Right hindlimb (tissue), 1 donor: Measurements from ENCODE around the gene NUCKS1.
"Not testable (repeated sequence)": the region's sequence is repeated elsewhere in the genome, so short reads cannot be mapped to it uniquely, and the experiment has no call there.

Source experiments
- DNase-seq: peaks from one replicate; pipeline ENCODE4 v3.0.0-alpha.2; 2018

Gene NUCKS1

DNA sequence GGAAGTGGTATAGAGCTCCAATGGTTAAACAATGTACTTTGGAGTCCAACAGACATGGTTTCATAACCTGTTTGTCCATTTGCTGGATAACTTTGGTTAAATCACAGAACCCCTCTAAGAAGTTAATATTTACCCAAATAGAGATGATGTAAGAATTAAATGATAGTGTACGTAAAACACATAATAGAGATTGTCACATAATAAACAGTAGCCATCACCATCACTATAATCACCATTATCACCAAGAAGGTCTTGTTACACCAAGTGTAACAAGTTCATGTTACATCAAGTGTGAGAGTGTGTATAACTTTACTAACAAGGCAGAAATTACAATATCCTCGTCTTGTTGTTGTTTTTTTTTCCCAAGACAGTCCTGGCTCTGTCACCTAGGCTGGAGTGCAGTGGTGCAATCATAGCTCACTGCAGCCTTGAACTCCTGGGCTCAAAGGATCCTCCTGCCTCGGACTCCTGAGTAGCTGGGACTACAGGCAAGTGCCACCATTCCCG, 23.3 kb downstream of the NUCKS1 start:
- DNase-seq = no peak

DNA sequence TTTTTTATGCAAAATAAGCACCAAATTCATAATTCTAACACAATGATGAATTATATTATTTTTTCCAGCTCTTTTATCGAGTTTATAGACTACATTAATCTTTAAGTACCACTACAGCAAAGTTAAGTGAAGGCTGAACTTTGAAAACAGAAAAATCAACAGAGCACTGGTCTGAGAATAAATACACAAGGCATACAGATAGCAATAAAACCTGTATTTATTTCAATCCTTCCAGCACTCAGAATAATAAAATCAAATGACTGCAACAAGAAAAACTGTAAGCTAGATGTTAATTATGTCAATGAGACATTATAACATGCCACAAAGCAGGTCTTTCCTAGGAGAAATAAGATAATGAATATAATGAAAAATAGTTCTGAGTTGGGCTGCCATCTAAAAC, 24.5 kb downstream of the NUCKS1 start:
- DNase-seq = no peak

DNA sequence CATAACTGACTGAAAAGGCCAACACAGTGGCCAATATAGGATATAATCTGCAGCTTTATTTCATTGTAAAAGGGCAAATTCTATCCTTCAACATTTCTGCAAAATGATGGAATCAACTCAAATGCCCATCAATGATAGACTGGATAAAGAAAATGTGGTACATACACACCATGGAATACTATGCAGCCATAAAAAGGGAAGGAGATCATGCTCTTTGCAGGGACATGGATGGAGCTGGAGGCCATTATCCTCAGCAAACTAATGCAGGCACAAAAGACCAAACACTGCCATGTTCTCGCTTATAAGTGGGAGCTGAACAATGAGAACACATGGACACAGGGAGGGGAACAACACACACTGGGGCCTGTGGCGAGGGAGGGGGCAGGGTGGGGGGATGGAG, 29.2 kb downstream of the NUCKS1 start:
- not testable (repeated sequence) for DNase-seq

DNA sequence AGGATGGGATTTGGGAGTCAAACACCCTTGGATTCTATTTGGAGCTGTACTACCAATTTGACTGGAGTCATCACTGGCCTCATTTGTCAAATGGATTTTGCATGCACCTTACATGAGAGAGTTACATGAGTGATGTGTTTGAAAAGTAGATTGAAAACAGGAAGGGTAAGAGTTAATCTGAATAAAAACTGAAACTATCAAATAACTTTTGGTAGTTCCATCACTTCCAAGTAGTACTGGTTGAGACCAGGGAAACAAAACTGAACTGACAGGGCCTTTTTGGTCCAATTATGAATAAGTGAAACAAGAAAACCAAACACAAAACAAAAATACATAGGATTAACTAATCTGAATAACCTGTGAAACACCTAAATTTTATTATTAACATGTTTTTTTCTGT, 30.2 kb downstream of the NUCKS1 start:
- no peak for DNase-seq

DNA sequence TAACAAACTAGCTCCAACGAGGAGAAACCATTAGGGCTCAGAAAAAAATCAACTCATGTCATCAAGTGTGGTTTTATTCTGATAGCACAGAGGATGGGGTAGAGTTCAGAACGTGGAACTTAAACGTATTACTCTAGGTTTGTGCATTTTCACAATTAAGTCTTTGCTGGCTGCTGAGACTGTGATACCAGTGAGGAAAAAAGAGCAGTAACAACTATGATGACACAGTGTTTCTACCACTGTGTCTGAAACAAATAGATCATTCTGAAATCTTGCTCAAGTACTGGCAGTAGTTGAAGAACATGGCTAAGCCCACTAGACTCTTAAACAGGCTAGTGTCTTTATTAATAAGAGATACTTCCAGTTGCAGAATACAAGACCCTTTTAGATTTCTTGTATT, 31.0 kb downstream of the NUCKS1 start:
- DNase-seq = no peak

DNA sequence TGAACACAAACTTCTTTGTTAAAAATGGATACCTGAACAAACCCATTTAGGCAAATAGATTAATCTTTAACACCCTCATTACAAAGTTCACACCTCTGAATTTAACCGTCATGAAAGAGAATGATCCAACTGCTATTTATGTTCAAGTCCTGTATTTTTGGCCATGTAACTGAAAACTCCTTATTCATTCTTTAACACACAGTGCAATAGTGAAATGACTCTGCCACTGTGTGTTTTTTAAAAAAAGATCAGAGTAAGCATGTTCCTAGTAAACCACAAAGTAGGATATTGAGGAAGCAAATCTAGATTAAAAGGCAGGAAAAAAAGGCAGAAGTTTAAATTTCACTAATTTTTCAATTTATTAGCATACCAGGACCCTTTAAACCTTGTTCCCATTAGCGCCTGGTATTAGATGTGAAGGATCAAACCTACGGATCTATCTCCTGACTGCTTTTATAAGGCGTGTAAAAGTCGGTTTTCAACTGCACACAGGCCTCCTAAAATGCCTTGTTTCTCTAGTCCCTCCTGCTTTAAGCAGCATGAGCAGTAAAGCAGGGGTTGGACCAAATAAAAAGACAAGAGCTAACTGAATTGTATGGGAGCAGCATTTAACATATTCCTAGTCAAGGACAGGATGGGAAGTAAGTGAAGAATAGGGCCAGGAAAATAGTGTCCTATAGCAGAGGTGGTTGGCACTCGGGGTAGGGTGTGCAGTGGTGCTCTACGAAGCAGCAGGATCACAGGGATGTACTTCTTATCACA, 33.4 kb downstream of the NUCKS1 start:
- no peak for DNase-seq

DNA sequence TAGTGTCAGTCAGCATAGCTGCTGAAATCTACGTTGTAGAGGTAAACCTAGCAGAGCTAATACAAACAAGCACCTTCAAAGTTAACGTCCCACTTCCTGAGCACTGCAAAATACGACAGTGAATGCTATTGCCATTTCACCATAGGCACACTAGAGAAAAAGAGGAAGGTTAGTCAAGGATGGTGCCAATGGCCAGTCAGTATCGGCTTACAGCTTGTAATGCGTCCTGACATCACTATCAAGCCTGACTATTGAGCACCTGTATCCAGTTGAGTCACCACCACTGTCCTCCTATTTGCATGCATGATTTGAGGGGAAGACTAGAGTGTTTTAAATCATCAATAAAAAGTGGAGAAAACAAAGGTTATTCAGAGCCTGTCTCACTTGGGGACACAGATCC, 34.4 kb downstream of the NUCKS1 start:
- no peak for DNase-seq

DNA sequence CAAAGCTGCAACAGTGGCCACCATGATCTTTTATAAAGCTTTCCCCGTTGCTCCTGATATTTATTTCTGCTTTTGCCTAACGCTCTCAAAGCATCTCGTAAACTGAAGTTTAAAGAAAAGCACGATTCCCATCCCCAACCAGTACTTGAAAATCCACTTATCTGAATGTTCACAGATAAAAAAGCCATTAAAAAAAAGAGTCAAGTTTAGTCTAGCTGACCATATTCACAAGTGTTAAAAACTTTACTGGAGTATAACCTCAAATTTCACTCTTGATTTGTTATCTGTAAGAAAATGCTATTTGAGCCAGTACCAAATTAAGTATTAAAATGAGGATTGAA, 35.1 kb downstream of the NUCKS1 start:
- DNase-seq = no peak

DNA sequence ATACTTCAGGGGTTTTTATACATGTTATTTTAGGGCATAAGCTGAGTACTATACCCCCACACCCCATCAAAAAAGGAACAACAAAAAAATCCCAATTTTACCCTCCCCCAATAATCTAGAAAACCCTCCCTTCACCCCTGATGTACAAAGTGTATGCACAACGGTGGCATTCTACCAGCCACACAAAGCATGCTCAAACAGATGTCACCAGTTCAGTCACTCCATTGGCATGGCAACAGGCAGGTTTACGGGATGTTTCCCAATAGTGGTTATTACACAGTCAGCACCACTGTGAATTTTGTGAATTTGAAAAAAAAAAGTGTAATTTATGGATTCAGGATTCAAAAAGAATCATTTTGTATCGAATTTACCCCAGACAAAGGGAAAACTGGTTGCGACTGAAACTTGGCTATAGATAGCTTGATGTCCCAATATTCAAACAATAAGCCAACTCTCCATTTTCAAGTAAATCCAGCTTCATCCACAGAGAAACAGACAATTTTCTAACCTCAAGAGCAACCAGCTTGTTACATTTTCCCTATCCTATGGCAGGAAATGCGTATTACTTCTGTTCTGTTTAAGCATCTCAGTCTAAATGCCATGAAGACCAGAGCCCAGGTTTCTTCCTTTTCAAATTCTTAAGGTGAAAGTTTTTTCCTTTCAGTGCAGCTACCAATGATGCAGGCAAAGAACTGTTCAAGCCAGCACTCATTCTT, 35.6 kb downstream of the NUCKS1 start:
- DNase-seq = no peak

DNA sequence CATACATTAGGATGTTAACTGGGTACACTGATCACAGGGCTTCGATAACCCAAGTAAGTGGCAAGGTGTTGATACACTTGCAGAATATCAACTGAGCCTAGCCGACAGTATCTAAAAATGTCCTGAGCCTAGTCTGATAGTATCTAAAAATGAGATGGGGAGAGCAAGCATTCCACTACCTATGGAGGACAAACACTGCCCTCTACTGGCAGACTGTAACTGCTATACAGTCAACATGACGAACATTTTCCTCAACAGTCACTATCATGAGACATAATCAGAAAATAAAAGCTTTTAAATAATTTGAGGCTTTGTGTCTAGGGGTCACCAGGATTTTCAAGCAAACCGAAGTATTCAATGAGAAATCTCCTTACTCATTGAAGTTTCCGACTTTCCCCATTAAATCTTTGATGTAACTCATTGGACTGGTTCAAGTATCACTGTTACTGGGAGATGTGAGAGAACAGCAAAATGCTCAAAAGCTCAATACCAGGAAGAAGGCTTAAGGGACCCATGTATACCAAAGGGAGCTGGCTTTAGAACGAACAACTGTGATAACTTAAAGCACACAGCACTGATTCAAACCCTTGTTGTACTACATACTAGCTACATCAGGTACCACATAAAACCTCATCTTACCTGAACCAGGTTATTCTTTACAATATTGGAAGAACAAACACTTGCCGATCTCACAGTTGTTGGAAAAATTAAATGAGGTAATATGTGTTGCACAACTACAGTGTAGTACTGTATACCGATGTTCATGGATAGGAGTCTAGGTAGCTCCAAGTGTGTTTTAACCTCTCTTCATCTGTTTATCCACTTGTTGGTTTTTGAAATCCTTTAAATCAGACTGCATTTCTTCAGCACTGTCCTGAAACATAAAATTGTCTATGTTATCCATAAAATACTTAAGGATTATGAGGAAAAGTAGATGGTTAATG, 38.6 kb downstream of the NUCKS1 start:
- peak; percentile 63 for DNase-seq

DNA sequence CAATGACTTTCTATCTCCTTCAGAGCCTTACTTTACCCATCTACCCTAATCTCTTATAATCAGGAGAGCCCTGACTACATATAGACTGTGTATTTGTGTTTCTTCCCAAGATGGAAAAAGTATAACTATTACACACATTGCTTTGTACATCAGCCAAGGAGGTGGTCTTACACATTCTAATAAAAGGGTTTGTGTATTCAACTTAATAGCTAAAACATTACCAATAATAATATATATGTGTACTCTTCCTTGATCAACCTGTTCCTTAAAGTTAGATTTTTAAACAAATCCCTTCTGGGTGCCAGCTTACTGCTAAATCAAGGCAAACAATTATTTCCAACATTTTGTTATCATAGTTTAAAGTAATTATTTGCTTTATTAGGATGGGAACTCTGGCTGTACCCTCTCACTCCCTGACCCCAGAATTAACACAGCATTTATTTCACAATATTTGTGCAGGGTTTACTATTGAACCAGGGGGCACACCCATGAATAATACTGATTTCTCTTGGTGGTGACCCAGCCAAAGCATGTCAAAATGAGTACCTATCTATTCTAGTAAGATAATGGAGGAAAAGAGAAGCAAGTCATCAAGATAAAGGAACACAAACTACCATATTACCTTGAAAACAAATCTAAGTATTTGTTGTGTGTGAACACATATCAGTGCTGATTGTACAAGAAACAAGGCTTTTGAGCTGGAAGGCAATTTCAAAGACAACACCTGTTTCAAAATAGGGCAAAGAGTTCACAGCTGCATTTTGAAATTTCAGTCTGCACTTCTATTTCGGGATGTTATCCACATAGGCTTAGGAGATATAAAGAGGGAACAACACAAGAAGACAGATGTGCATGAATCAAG, 39.5 kb downstream of the NUCKS1 start:
- no peak for DNase-seq

DNA sequence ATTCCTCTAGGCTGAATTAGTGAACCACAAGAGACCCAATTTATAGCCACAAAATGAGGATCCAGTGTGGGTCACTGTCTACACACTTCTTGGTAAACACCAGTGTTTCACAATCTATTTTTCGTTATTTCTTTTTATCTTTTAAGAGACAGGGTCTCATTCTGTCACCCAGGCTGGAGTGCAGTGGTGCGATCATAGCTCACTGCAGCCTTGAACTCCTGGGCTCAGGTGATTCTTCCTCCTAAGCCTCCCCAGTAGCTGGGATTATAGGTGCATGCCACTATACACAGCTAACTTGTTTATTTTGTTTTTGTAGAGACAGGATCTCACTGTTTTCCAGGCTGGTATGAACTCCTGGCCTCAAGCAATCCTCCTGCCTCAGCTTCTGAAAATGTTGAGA, 40.3 kb downstream of the NUCKS1 start:
- no peak for DNase-seq

DNA sequence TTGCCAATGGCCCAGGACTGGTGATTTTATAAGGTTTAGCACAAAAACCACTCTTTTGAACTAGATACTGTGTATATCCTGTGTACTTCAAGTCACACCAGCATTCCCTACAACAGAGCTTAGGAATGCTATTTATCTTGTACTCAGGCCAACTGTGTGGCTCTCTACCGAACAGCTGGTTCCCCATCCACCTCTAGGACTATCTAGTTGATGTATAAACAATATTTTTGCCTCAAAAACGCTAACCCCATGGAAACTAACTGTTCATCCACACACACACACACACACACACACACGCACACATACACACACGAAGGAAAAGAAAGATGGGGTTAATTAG, 41.0 kb downstream of the NUCKS1 start:
- DNase-seq = no peak

DNA sequence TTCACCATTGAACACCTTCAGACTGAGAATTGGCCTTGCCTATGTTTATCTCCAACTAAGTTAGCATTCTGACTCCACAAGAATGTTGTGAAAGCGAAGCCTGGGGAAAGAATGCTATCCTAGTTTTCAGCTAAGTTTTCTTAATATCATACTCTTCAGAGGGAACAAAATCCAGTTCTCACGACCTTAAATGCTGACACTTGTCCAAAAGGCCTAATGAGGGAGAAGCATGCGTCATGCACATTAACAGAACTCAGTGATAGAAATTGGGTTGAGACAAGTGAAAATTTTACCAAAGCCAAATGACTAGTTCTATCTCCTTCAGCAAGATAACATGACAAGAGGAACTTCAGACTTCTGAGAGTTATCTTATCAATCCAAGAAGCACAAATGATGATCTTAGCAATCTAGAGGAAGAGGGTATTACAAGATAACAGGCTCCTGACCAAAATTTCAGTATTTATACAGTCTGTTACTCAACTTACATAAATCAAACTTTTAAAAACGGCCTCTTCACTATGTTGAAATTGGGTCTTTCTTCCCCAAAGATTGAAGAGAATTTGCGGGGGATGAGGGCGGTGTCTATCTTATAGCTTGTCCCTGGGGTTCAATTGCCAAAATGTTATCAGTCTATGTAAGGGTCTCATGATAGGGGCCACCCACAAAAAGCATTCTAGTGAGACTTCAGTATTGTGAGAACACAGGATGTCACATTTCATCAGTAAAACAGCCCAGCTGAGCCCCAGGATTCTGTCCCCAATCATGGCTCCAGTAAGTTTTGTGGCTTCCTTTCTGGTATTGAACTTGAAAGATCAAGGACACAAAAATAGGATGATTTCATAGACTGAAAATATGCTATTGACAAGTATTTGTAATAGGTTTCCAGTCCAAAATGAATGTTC, 43.1 kb downstream of the NUCKS1 start:
- no peak for DNase-seq

DNA sequence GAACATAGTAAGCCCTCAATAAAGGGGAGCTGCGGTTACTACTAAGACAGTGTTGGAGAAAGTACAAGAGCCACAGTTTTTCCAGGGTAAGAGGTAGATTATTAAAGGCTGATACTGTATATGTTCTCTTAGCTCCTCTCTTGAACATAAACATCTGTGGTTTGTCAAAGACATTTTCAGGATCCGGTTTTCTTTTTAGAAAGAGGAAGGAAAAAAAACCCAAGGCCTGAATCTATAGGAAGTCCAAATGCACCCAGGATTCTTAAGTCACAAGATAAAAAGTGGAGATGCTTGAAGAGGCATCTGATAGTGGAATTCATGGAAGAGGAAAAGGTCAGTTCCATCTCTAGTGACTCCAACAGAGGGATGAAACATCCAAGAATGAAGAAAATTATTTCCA, 45.1 kb downstream of the NUCKS1 start:
- DNase-seq = no peak

DNA sequence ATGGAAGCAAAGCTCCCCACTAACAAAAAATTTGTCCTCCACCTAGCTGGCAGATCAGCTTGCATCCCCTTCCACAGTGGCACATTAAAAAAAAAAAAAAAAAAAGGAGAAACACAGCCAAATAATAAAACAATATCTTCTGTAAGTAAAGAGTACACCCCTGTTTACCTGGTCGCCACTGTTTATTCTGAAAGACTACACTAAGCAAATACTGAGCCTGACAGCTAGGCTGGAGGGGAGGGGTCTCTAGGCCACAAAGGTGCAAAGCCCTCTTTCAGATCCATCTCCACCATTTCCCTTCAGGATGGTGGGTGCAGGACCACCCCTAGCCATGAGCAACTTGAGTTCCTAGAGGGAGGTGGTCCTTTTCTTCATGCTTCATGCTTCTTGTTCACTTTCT, 46.9 kb downstream of the NUCKS1 start:
- DNase-seq = no peak

DNA sequence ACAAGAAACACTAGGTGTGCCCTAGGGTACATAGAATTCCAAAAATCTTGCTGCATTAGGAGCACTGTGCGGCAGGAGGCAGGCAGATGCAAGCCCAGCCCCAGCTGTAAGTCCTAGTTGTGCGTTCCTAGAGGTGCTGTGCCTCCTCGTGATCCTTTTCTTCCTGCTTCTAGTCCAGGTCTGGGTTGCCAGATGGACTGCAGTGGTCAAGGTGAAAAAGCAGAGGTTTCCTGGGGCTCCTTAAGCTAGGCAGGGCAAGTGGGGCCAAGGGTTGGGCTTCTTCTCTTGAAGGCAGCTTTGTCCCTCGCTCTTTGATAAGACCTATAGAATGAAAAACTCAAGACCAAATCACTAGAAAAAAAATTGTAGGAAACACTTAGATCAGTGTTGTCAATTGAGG, 48.1 kb downstream of the NUCKS1 start:
- DNase-seq = no peak

DNA sequence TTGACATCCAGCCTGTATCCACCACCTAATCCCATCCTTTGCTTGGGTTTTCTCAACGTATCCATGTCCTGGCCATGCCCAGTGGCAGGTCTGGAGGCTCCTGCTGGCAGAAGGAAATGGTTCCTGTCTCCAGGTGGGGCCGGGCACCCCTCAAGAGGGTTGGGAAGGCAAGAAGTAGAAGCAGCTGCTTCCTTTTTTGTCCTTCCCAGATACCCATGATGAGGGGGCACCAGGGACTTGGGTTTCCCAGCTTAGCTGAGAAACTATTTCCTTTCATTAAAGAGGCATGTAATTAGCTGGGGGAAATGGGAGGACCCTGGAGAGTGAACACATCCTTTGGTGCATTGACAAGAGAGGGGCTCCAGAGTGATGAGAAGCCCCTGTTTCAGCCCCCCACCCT, 48.6 kb downstream of the NUCKS1 start:
- no peak for DNase-seq

DNA sequence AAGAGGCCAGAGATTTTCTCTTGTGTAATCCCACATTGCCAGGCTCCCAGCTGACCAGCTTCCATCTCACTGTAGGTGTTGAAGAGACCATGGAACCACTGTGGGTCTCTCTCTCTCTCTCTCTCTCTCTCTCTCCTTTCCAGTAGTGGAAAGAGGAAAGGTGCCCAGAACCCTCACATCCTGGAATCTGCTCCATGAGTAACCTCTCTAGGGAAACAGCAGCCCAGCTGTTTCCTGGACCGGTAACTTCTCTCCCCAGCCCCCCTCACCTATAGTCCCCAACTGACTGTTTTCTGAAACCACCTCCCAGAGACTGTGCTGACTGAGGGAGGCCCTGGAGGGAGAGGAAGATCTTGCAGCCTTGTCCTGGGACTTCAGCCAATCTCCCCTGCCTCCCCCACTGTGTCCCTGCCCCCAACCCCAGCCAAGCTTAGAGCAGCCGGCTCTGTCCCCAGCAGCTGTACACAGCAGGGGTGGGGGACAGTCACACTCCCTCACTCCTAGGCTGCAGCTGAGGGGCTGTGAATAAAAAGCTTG, 49.0 kb downstream of the NUCKS1 start:
- DNase-seq = peak; percentile 76

DNA sequence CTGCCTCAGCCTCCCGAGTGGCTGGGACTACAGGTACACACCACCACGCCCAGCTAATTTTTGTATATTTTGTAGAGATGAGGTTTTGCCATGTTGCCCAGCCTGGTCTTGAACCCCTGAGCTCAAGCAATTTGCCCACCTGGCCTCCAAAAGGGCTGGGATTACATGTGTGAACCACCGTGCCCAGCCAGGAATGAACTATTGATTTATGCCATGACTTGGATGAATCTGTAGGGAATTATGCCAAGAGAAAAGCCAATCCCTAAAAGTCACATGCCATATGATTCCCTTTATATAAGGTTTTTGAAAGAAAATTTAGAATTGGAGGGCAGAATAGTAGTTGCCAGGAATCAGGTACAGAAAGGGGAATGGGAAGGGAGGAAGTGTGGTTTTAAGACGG, 50.6 kb downstream of the NUCKS1 start:
- DNase-seq = no peak

DNA sequence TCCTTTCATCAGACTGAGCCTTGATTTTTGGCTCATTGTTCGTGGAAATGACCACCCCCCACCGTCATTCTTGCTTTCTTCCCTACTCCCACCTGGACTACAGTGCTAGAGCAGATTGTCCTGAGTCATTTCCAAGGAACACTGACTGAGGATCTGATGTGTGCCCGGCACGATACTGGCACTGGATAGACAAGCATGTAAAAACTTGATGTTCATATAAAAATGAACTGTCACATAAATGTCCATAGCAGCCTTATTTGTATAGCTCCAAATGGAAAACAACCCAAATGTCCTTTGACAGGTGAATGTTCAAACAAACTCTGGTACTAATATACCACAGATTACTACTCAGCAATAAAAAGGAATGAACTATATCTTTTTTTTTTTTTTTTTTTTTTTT, 51.1 kb downstream of the NUCKS1 start:
- no peak for DNase-seq
